Endothelial cell of umbilical vein (primary cell): Measurements from ENCODE around the gene CCDC80. TPM values are rescaled to one million over a fixed set of nuclear protein-coding genes. Genes with fewer than 3 reads are reported as not detected.
A peak's percentile ranks its signal among the peaks of the same experiment; 100 is the strongest.

Experiments used
- BruUV-seq: library from RNA; stranded (reverse); fragments of 400-500 nt; replicated peaks from 2 replicates; lab custom pipeline; 2021; lab: Mats Ljungman, UMichigan
- CTCF ChIA-PET: fragments of 300-600, 350-600 bp; sonication (Branson Sonifier 250); formaldehyde crosslinking; loops from one replicate; lab custom pipeline; 2021; ENCODE audit warnings: antibody characterized with exemption, inconsistent platforms; lab: Charles Lee
- POLR2A ChIA-PET: fragments of 300-600, 350-600 bp; sonication (Branson Sonifier 250); formaldehyde crosslinking; loops from one replicate; lab custom pipeline; 2021; ENCODE audit warnings: antibody characterized with exemption, inconsistent platforms; lab: Charles Lee
- DNase-seq: peaks from one replicate; pipeline ENCODE4 v3.0.0-alpha.2; 2011; ENCODE audit warnings: low read depth, low spot score
- FAIRE-seq: peaks from 2 replicates; lab custom pipeline; 2011; peaks lifted over from hg19 to GRCh38; lab: Jason Lieb, UNC
- H2AFZ ChIP-seq: 2 replicates; pipeline ENCODE4 v1.6.0; 2012; ENCODE audit warnings: low read depth, low read length, control low read depth, inconsistent platforms
- H3K27ac ChIP-seq: 2 replicates; pipeline ENCODE4 v1.5.1; 2011; ENCODE audit warnings: low read depth, mild to moderate bottlenecking, control low read depth, low read length, moderate library complexity; ENCODE audit not compliant: insufficient read depth
- H3K27me3 ChIP-seq, 2 experiments: 2 replicates each; pipeline versions ENCODE4 v1.6.0 to v1.6.1; 2011; ENCODE audit warnings: low read length in 2 of 2, mixed read lengths in 1 of 2; ENCODE audit not compliant: control insufficient read depth in 2 of 2, insufficient read depth in 2 of 2
- H3K36me3 ChIP-seq, 2 experiments: 2 replicates in 1 of 2; 3 replicates in 1 of 2; pipeline ENCODE4 v1.5.1; 2011; ENCODE audit warnings: low read length in 2 of 2, mild to moderate bottlenecking in 1 of 2, moderate library complexity in 1 of 2; ENCODE audit not compliant: control insufficient read depth in 2 of 2, insufficient read depth in 2 of 2; ENCODE audit errors: extremely low read depth in 1 of 2
- H3K4me1 ChIP-seq: 3 replicates; pipeline ENCODE4 v1.5.1; 2011; ENCODE audit warnings: mild to moderate bottlenecking, low read length; ENCODE audit not compliant: control insufficient read depth, insufficient read depth; ENCODE audit errors: extremely low read depth
- H3K4me2 ChIP-seq: 2 replicates; pipeline ENCODE4 v1.6.1; 2011; ENCODE audit warnings: low read length, control low read depth, mixed read lengths; ENCODE audit not compliant: insufficient read depth
- H3K4me3 ChIP-seq, 3 experiments: fragments of 200-600 bp in 1 of 3; sonication (generic), shearing (Covaris generic) in 1 of 3; replicated peaks in 1 of 3; 2 replicates each; pipeline ENCODE4 v1.5.1; 2011 to 2016; ENCODE audit warnings: control low read depth in 3 of 3, low read length in 3 of 3, mild to moderate bottlenecking in 2 of 3, inconsistent platforms in 1 of 3, low read depth in 1 of 3, moderate library complexity in 1 of 3; ENCODE audit not compliant: insufficient read depth in 1 of 3
- H3K79me2 ChIP-seq: 2 replicates; pipeline ENCODE4 v1.6.0; 2012; ENCODE audit warnings: low read length, inconsistent platforms; ENCODE audit not compliant: control insufficient read depth, insufficient read depth
- H3K9ac ChIP-seq: replicated peaks from 2 replicates; pipeline ENCODE3; 2011; ENCODE audit warnings: low read length, control low read depth; ENCODE audit not compliant: insufficient read depth; ENCODE audit errors: extremely low read depth
- H3K9me1 ChIP-seq: replicated peaks from 3 replicates; pipeline ENCODE4 v1.6.0; 2011; ENCODE audit warnings: mild to moderate bottlenecking, low read length; ENCODE audit not compliant: control insufficient read depth, insufficient read depth; ENCODE audit errors: extremely low read depth
- H3K9me3 ChIP-seq: replicated peaks from 2 replicates; pipeline ENCODE4 v1.5.1; 2012; ENCODE audit warnings: low read length, inconsistent platforms; ENCODE audit not compliant: control insufficient read depth, insufficient read depth
- H4K20me1 ChIP-seq: replicated peaks from 2 replicates; pipeline ENCODE3; 2011; ENCODE audit warnings: mild to moderate bottlenecking, low read length; ENCODE audit not compliant: control insufficient read depth, insufficient read depth; ENCODE audit errors: extremely low read depth
- CTCF ChIP-seq, 2 donors: IDR thresholded peaks; 1 replicate in 1 of 2; 2 replicates in 1 of 2; pipeline ENCODE4 v1.5.1; 2011; ENCODE audit warnings: low read length in 2 of 2, mild to moderate bottlenecking in 2 of 2, moderate library complexity in 2 of 2, control low read depth in 1 of 2, inconsistent platforms in 1 of 2, low read depth in 1 of 2; ENCODE audit not compliant: insufficient read depth in 1 of 2; ENCODE audit errors: extremely low read depth in 1 of 2
- EZH2 ChIP-seq: IDR thresholded peaks from 2 replicates; pipeline ENCODE4 v1.6.1; 2012; ENCODE audit warnings: borderline replicate concordance, low read depth, mild to moderate bottlenecking, moderate library complexity, low read length, inconsistent platforms; ENCODE audit not compliant: severe bottlenecking
- FOS ChIP-seq: IDR thresholded peaks from 2 replicates; pipeline ENCODE4 v1.6.1; 2011; ENCODE audit warnings: mild to moderate bottlenecking, low read length, moderate library complexity, borderline replicate concordance; ENCODE audit not compliant: insufficient read depth
- JUN ChIP-seq: IDR thresholded peaks from 2 replicates; pipeline ENCODE4 v1.6.1; 2011; ENCODE audit warnings: borderline replicate concordance, low read depth; ENCODE audit not compliant: insufficient read length, insufficient read depth
- MYC ChIP-seq: IDR thresholded peaks from one replicate; pipeline ENCODE4 v1.6.1; 2011; ENCODE audit warnings: mild to moderate bottlenecking, low read depth, low read length
- dilution Hi-C: fragments of 300-500 bp; cut with MboI; formaldehyde crosslinking; loops from one replicate; pipeline ENCODE4 v1.15.0; 2019; ENCODE audit warnings: low sequenced_read_pairs; ENCODE audit not compliant: extremely low pct_ligation_motif_present
- intact Hi-C: fragments of 100-400 bp; cut with micrococcal nuclease; formaldehyde crosslinking; loops from one replicate; pipeline ENCODE4 v1.10.0; 2022
- polyA plus RNA-seq, 4 experiments: library from polyadenylated mRNA; depleted of rRNA in 3 of 4; stranded (reverse) in 3 of 4; unstranded in 1 of 4; fragments of >200 nt; gene quantifications; 2 replicates each; pipeline versions ENCODE4 v1.2.1 to v1.2.3, GENCODE V29; 2011 to 2012; ENCODE audit warnings: missing spikeins in 1 of 4
- total RNA-seq: library from RNA; stranded (reverse); gene quantifications from 2 replicates; pipeline ENCODE4 v1.2.3, GENCODE V29; 2021

Gene CCDC80
- total and polyA plus RNA-seq, 2 donors (not counting 3 experiments of a cell fraction or from before 2014, with no cell fraction given) = 28.4 to 77.2 TPM

GRCh38 chr3:112656043-112656442 is 15.1 kb upstream of the CCDC80 start:
- Histone ChIP-seq H3K27me3 (no peaks in the 10 kb centered on the region), H3K9me3 (no peaks in the 10 kb centered on the region), H3K36me3 (no peaks in the 10 kb centered on the region), H3K9me1 (no peaks in the 10 kb centered on the region), H3K79me2 (no peaks in the 10 kb centered on the region), H2AFZ (no peak overlapping the region), H3K9ac (no peak overlapping the region), H4K20me1 (no peaks in the 10 kb centered on the region), H3K27ac (no peak overlapping the region), H3K4me1 (no peaks in the 10 kb centered on the region), H3K4me2 (no peak overlapping the region), H3K4me3 (no peak overlapping the region)
- ChIA-PET CTCF (interaction anchor here (0.6 to 1.9 kb wide), 2 partner anchors 158 to 323 kb away, joined by 4 to 6 read pairs; no protein-coding TSS in a partner anchor), POLR2A (no interaction called here)
- DNase-seq (no peak), FAIRE-seq (no peak)
- no TSS peak for BruUV-seq
- dilution Hi-C loops = no loop called here
- intact Hi-C loops = no loop called here
- no peak for TF ChIP-seq MYC
- TF ChIP-seq FOS = peak; percentile 10
- TF ChIP-seq JUN = no peak
- TF ChIP-seq EZH2 = no peak

GRCh38 chr3:112654979-112655378 is 14.0 kb upstream of the CCDC80 start:
- no peak for TF ChIP-seq JUN
- peak in 1 of 2 donors; percentile 3 for TF ChIP-seq CTCF (IDR thresholded peaks at IDR 0.05; ENCODE audit: extremely low read depth in 1 of 2, insufficient read depth in 1 of 2, low read depth in 1 of 2, low read length in 2 of 2)
- Histone ChIP-seq H3K79me2 (no peaks in the 10 kb centered on the region), H3K4me1 (no peaks in the 10 kb centered on the region), H3K27ac (no peak overlapping the region), H2AFZ (no peak overlapping the region), H3K9ac (no peak overlapping the region), H3K9me1 (no peaks in the 10 kb centered on the region), H3K4me2 (no peak overlapping the region), H3K4me3 (no peak overlapping the region), H4K20me1 (no peaks in the 10 kb centered on the region), H3K36me3 (no peaks in the 10 kb centered on the region), H3K9me3 (no peaks in the 10 kb centered on the region), H3K27me3 (no peaks in the 10 kb centered on the region)
- ChIA-PET CTCF (interaction anchor here (1.0 to 2.3 kb wide), 5 partner anchors 10 to 159 kb away, joined by 4 to 14 read pairs (median 6); no protein-coding TSS in a partner anchor), POLR2A (no interaction called here)
- DNase-seq (no peak), FAIRE-seq (no peak)
- BruUV-seq = no TSS peak
- dilution Hi-C loops (no loop called here), intact Hi-C loops (no loop called here)
